Stomach (tissue), 19 donors: ENCODE results near the gene MOCS2. TPM values are rescaled to one million over a fixed set of nuclear protein-coding genes. Genes with fewer than 3 reads are reported as not detected.
A peak's percentile ranks its signal among the peaks of the same experiment; 100 is the strongest.

ENCODE experiments used
- DNase-seq, 2 donors: peaks; one replicate each; pipeline versions ENCODE4 v3.0.0 to v3.0.0-alpha.2; 2013 to 2019
- H3K27ac ChIP-seq, 5 donors: fragments of 200-600 bp in 4 of 5; sonication (generic) in 4 of 5; one replicate each; pipeline ENCODE4 v1.5.1; 2013 to 2019; ENCODE audit warnings: mild to moderate bottlenecking in 1 of 5, moderate library complexity in 1 of 5
- H3K27me3 ChIP-seq, 3 donors: fragments of 200-600 bp; sonication (generic); one replicate each; pipeline ENCODE4 v1.5.1; 2017 to 2019; ENCODE audit warnings: mixed run types in 1 of 3
- H3K36me3 ChIP-seq, 4 donors: fragments of 200-600 bp; sonication (generic); 1 replicate in 3 of 4; 2 replicates in 1 of 4; pipeline ENCODE4 v1.5.1; 2016 to 2019
- H3K4me1 ChIP-seq, 4 donors: fragments of 200-600 bp; sonication (generic); one replicate each; pipeline ENCODE4 v1.5.1; 2016 to 2019
- H3K4me3 ChIP-seq, 4 donors: fragments of 200-600 bp; sonication (generic) in 3 of 4; one replicate each; pipeline ENCODE4 v1.5.1; 2016 to 2019; ENCODE audit warnings: mild to moderate bottlenecking in 1 of 4
- H3K9me3 ChIP-seq, 4 donors: fragments of 200-600 bp; sonication (generic); one replicate each; pipeline ENCODE4 v1.5.1; 2016 to 2019
- EP300 ChIP-seq: sonication (generic); formaldehyde crosslinking; IDR thresholded peaks from one replicate; pipeline ENCODE4 v1.6.1; 2017; ENCODE audit warnings: antibody characterized with exemption
- POLR2A ChIP-seq, 4 donors: fragments of 450-650 bp; IDR thresholded peaks; one replicate each; pipeline ENCODE4 v1.6.1; 2016; ENCODE audit warnings: antibody characterized with exemption in 4 of 4, control low read depth in 2 of 4, mild to moderate bottlenecking in 1 of 4, moderate library complexity in 1 of 4
- POLR2AphosphoS5 ChIP-seq, 3 donors: sonication (generic); formaldehyde crosslinking; IDR thresholded peaks; one replicate each; pipeline ENCODE4 v1.6.1; 2016; ENCODE audit warnings: antibody characterized with exemption in 3 of 3
- WGBS, 5 donors: extraction: QIAGEN DNeasy Blood & Tissue Kit in 3 of 5; methylation state at CpG; one replicate each; pipeline versions ENCODE4 v1.1.5 to v1.1.7; 2013 to 2018; 5-methylcytosine and 5-hydroxymethylcytosine counted together
- intact Hi-C: fragments of 100-400 bp; cut with DNase I; formaldehyde crosslinking; loops from one replicate; pipeline ENCODE4 v1.15.1; 2023; ENCODE audit warnings: low total_unique reads
- long read RNA-seq, 10 donors: transcript quantifications; one replicate each; lab custom pipeline, GENCODE V29; 2026
- polyA plus RNA-seq, 3 donors: library from polyadenylated mRNA; stranded (reverse); fragments of 200-250 nt; gene quantifications; one replicate each; pipeline ENCODE4 v1.2.3, GENCODE V29; 2013
- total RNA-seq, 5 donors: library from RNA; depleted of rRNA; stranded (reverse); fragments of >200 nt; gene quantifications; one replicate each; pipeline versions ENCODE4 v1.1.0 to v1.2.3, GENCODE V29; 2014 to 2016
- TF ChIP-seq, protein P1 (sequence below), 7 experiments: fragments of 450-650 bp in 4 of 7; fragments of 200-600 bp in 3 of 7; sonication (generic) in 3 of 7; IDR thresholded peaks; one replicate each; pipeline ENCODE4 v1.5.1; 2016 to 2019; ENCODE audit warnings: antibody characterized with exemption in 7 of 7, control low read depth in 2 of 7, mild to moderate bottlenecking in 1 of 7
- donor health status: healthy with polysubstance abuse.
- donor health status: Bipolar disorder and iron deficiency.
- donor health status: healthy.

Gene MOCS2, protein sequence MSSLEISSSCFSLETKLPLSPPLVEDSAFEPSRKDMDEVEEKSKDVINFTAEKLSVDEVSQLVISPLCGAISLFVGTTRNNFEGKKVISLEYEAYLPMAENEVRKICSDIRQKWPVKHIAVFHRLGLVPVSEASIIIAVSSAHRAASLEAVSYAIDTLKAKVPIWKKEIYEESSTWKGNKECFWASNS
- 10 to 100 TPM; 15.8 to 41.1 (median 26.6) TPM for total RNA-seq
- polyA plus RNA-seq = 10 to 100 TPM; 46.1 to 96.4 (median 89.2) TPM
- long read RNA-seq, donor 1, transcript MOCS2-203 (7 exons, 1,337 nt) = major isoform, 8 of 8 reads
- long read RNA-seq, donor 1, partial matches to known transcripts = 0 of 8 reads
- long read RNA-seq, donor 1, other reads (novel, unspliced or antisense) = 0 of 8 reads
- long read RNA-seq, donor 2, transcript MOCS2-203 (7 exons, 1,337 nt) = major isoform, 11 of 13 reads
- long read RNA-seq, donor 2, partial matches to known transcripts = 0 of 13 reads
- long read RNA-seq, donor 2, other reads (novel, unspliced or antisense) = 0 of 13 reads
- long read RNA-seq, donor 3, transcript MOCS2-203 (7 exons, 1,337 nt) = major isoform, 11 of 18 reads
- long read RNA-seq, donor 3, partial matches to known transcripts = 6 of 18 reads
- long read RNA-seq, donor 3, other reads (novel, unspliced or antisense) = 0 of 18 reads
- long read RNA-seq, donor 4, partial matches to known transcripts = 0 of 2 reads
- long read RNA-seq, donor 4, other reads (novel, unspliced or antisense) = 0 of 2 reads
- long read RNA-seq, donor 5, transcript MOCS2-203 (7 exons, 1,337 nt) = major isoform, 13 of 16 reads
- long read RNA-seq, donor 5, partial matches to known transcripts = 0 of 16 reads
- long read RNA-seq, donor 5, other reads (novel, unspliced or antisense) = 0 of 16 reads
- long read RNA-seq, donor 6, transcript MOCS2-203 (7 exons, 1,337 nt) = major isoform, 27 of 28 reads
- long read RNA-seq, donor 6, partial matches to known transcripts = 0 of 28 reads
- long read RNA-seq, donor 6, other reads (novel, unspliced or antisense) = 0 of 28 reads
- long read RNA-seq, donor 7, transcript MOCS2-203 (7 exons, 1,337 nt) = major isoform, 18 of 32 reads
- long read RNA-seq, donor 7, partial matches to known transcripts = 12 of 32 reads
- long read RNA-seq, donor 7, other reads (novel, unspliced or antisense) = 0 of 32 reads
- long read RNA-seq, donor 8, transcript MOCS2-203 (7 exons, 1,337 nt) = major isoform, 14 of 21 reads
- long read RNA-seq, donor 8, partial matches to known transcripts = 6 of 21 reads
- long read RNA-seq, donor 8, other reads (novel, unspliced or antisense) = 0 of 21 reads
- long read RNA-seq, donor 9, transcript MOCS2-203 (7 exons, 1,337 nt) = major isoform, 18 of 25 reads
- long read RNA-seq, donor 9, partial matches to known transcripts = 6 of 25 reads
- long read RNA-seq, donor 9, other reads (novel, unspliced or antisense) = 0 of 25 reads
- long read RNA-seq, donor 10, partial matches to known transcripts = 0 of 4 reads
- long read RNA-seq, donor 10, other reads (novel, unspliced or antisense) = 0 of 4 reads

DNA sequence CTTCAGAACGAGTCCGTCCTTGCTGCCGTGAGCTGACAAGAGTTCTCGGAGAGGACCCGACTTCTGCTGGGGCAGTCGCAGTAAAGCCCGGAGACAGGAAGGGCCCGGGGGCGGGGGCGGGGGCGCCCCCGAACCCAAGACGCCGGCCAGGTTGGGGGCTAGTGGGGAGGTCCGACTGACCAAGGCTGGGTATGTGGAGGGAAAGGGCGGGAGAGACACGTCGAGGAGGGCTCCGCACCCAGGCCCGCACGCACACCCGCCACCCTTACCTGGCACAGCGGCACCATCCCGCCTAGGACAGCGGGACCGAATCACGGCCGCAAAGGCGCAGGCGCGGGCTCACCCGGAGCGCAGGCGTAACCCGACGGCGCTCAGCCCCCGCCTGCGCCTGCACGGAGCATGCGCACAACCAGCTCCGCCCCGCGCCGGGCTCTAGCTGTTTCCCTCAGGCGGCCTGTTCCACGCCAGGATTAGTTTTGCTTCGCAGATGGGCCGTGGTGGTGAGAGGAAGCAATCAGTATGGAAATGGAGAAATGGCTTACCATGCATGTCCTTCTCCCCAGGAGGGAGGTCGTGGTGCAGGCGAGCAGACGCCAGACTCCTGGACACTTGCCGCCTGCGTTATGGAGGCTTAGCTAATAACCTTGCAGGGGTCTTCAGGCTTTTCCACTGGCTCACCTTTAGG, at the start of gene MOCS2:
Gene MOCS2, minus strand, starts transcription at position 315 of the 685 bp plus-strand sequence. CDS start 2,583 bp downstream, outside the sequence.
- peak; percentile 58 to 92 (median 77) for TF ChIP-seq POLR2AphosphoS5 (IDR thresholded peaks at IDR 0.05)
- TF ChIP-seq, protein P1, sequence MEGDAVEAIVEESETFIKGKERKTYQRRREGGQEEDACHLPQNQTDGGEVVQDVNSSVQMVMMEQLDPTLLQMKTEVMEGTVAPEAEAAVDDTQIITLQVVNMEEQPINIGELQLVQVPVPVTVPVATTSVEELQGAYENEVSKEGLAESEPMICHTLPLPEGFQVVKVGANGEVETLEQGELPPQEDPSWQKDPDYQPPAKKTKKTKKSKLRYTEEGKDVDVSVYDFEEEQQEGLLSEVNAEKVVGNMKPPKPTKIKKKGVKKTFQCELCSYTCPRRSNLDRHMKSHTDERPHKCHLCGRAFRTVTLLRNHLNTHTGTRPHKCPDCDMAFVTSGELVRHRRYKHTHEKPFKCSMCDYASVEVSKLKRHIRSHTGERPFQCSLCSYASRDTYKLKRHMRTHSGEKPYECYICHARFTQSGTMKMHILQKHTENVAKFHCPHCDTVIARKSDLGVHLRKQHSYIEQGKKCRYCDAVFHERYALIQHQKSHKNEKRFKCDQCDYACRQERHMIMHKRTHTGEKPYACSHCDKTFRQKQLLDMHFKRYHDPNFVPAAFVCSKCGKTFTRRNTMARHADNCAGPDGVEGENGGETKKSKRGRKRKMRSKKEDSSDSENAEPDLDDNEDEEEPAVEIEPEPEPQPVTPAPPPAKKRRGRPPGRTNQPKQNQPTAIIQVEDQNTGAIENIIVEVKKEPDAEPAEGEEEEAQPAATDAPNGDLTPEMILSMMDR (IDR thresholded peaks at IDR 0.05) = no peak
- TF ChIP-seq POLR2A (IDR thresholded peaks at IDR 0.05) = peak in 1 of 4 donors; percentile 44
- no peak for TF ChIP-seq EP300
- DNase-seq = peak; percentile 94 to 98
- 0 to 2% (median 1%) methylated on average over 20 to 54 of the region's 54 CpGs for WGBS, 5 donors
- Histone ChIP-seq H3K27ac (peak within 1 kb of the TSS; percentile 83 to 93 (median 86)), H3K4me1 (peaks cover 0 to 47% (median 24%) of the 10 kb centered on the region in 4 donors), H3K27me3 (no peaks in the 10 kb centered on the region), H3K9me3 (no peaks in the 10 kb centered on the region), H3K36me3 (peaks cover 0 to 14% (median 4%) of the 10 kb centered on the region in 4 donors), H3K4me3 (peak within 1 kb of the TSS; percentile 78 to 82 (median 80))
- intact Hi-C loops = no loop called here

DNA sequence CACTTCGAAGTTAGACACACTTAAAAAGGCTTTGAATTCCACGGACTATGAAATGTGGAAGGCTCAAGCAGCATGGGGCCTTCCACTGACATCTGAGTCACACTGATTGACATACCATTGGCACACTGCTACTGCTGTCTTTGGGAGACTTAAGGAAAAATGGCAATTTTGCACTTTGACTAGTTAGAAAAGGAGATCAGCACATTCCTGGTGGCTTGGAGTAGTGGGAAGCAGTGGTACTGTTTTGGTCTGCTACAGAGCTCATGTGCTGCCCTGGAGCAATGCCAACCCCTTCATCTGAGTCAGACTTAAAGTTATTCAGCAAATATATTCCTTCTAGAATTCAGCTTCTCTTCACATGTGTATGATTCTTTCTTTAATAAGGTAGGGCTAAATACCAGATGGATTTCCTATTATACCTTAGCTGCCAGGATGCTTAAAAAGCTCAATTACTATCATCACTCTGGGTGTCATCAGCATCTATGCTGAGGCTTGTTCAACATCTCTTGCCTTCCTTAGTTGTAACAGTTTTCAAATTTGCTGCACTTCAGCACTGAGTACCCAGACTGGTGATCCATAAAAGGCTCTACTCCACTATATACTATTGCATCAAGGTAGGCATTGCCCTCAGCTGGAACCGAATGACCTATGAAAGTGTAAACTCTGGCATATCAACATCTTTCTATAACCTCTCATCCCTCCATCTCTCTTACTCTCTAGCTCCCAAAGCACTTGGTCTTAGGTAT, 42.3 kb upstream of the MOCS2 start:
- DNase-seq = peak; percentile 34 to 57
- no peaks in the 10 kb centered on the region for H3K36me3 ChIP-seq
- WGBS, 5 donors = 76 to 88% (median 81%) methylated on average over 3 of the region's 3 CpGs
- no peaks in the 10 kb centered on the region for H3K4me1 ChIP-seq
- no peaks in the 10 kb centered on the region for H3K27me3 ChIP-seq
- H3K9me3 ChIP-seq = no peaks in the 10 kb centered on the region
- no peak overlapping the region for H3K4me3 ChIP-seq
- TF ChIP-seq EP300 (no peak), POLR2A (IDR thresholded peaks at IDR 0.05) (no peak), POLR2AphosphoS5 (IDR thresholded peaks at IDR 0.05) (no peak)
- TF ChIP-seq, protein P1 (IDR thresholded peaks at IDR 0.05) = no peak
- intact Hi-C loops = no loop called here
- H3K27ac ChIP-seq = no peak overlapping the region

DNA sequence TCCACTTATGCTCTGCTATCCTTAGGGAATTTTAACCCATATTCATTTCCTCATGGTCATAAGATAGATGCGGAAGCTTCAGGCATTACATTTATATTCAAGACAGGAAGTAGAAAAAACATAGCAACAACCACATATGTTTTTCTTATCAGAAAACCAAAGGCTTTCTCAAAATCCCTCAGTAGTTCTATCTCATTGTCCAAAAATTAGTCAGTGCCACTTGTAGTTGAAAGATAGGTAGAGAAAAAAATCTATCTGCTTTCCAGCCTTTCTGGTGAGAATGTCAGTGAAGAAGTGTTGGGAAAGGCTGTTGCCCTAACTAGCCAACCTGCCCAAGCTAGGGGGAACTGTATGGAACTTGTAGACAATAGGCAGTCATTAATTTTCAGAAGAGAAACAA, 23.5 kb upstream of the MOCS2 start:
- TF ChIP-seq, protein P1 (IDR thresholded peaks at IDR 0.05) = no peak
- TF ChIP-seq POLR2A (IDR thresholded peaks at IDR 0.05) (no peak), EP300 (no peak), POLR2AphosphoS5 (IDR thresholded peaks at IDR 0.05) (no peak)
- intact Hi-C loops = no loop called here
- DNase-seq = no peak
- H3K4me1 ChIP-seq = no peaks in the 10 kb centered on the region
- no peak overlapping the region for H3K27ac ChIP-seq
- no peaks in the 10 kb centered on the region for H3K36me3 ChIP-seq
- no peak overlapping the region for H3K4me3 ChIP-seq
- no peaks in the 10 kb centered on the region for H3K9me3 ChIP-seq
- H3K27me3 ChIP-seq = no peaks in the 10 kb centered on the region
- 77 to 94% (median 87%) methylated on average over 1 of the region's 1 CpG for WGBS, 5 donors
